GM23248 (cell line): ENCODE measurements around the gene PKHD1. TPM values are rescaled to one million over a fixed set of nuclear protein-coding genes. Genes with fewer than 3 reads are reported as not detected.

ENCODE experiments used
- DNase-seq: peaks from one replicate; pipeline ENCODE4 v3.0.0-alpha.2; 2015
- H2AFZ ChIP-seq: fragments of 200-600 bp; sonication (generic); 2 replicates; pipeline ENCODE4 v1.6.1; 2016; ENCODE audit warnings: antibody characterized with exemption
- H3F3A ChIP-seq: fragments of 200-600 bp; sonication (generic); 2 replicates; pipeline ENCODE4 v1.6.1; 2016; ENCODE audit warnings: mild to moderate bottlenecking, antibody characterized with exemption, mixed run types; ENCODE audit not compliant: insufficient read depth
- H3K27ac ChIP-seq: fragments of 200-600 bp; sonication (generic); 2 replicates; pipeline ENCODE4 v1.5.1; 2016; ENCODE audit warnings: mild to moderate bottlenecking
- H3K27me3 ChIP-seq: fragments of 200-600 bp; sonication (generic); replicated peaks from 2 replicates; pipeline ENCODE4 v1.6.1; 2016; ENCODE audit warnings: mild to moderate bottlenecking; ENCODE audit not compliant: insufficient read depth
- H3K36me3 ChIP-seq: fragments of 200-600 bp; sonication (generic); 2 replicates; pipeline ENCODE4 v1.6.1; 2016; ENCODE audit warnings: low read depth, mild to moderate bottlenecking
- H3K4me1 ChIP-seq: fragments of 200-600 bp; sonication (generic); 2 replicates; pipeline ENCODE4 v1.6.1; 2016; ENCODE audit warnings: mild to moderate bottlenecking; ENCODE audit not compliant: insufficient read depth
- H3K4me2 ChIP-seq: fragments of 200-600 bp; sonication (generic); one replicate; pipeline ENCODE4 v1.6.1; 2016; ENCODE audit warnings: mild to moderate bottlenecking; ENCODE audit not compliant: unreplicated experiment
- H3K4me3 ChIP-seq: fragments of 200-600 bp; sonication (generic); 2 replicates; pipeline ENCODE4 v1.5.1; 2016; ENCODE audit warnings: mild to moderate bottlenecking
- H3K79me2 ChIP-seq: fragments of 200-600 bp; sonication (generic); 2 replicates; pipeline ENCODE4 v1.6.1; 2016; ENCODE audit warnings: mild to moderate bottlenecking; ENCODE audit not compliant: insufficient read depth
- H3K9ac ChIP-seq: fragments of 200-600 bp; sonication (generic); 2 replicates; pipeline ENCODE4 v1.6.1; 2016; ENCODE audit warnings: mild to moderate bottlenecking
- H3K9me2 ChIP-seq: fragments of 200-600 bp; sonication (generic); 2 replicates; pipeline ENCODE4 v1.6.1; 2016; ENCODE audit warnings: mixed run types, mild to moderate bottlenecking, moderate library complexity; ENCODE audit not compliant: insufficient read depth
- H3K9me3 ChIP-seq: fragments of 200-600 bp; sonication (generic); one replicate; pipeline ENCODE4 v1.6.1; 2017; ENCODE audit warnings: low read depth
- H4K20me1 ChIP-seq: fragments of 200-600 bp; sonication (generic); 2 replicates; pipeline ENCODE4 v1.6.0; 2016; ENCODE audit not compliant: insufficient read depth
- EZH2 ChIP-seq: fragments of 200-600 bp; sonication (generic); IDR thresholded peaks from 2 replicates; pipeline ENCODE4 v1.6.1; 2018; ENCODE audit warnings: antibody characterized with exemption, mild to moderate bottlenecking; ENCODE audit not compliant: insufficient read depth, poor library complexity, severe bottlenecking
- EZH2phosphoT487 ChIP-seq: fragments of 200-600 bp; sonication (generic); IDR thresholded peaks from 2 replicates; pipeline ENCODE4 v1.6.1; 2018; ENCODE audit warnings: antibody characterized with exemption, moderate library complexity, mild to moderate bottlenecking, low read depth; ENCODE audit not compliant: insufficient read depth
- WGBS, 2 experiments: methylation state at CpG; one replicate each; pipeline ENCODE4 v1.1.6; 2015 to 2017; ENCODE audit warnings: low lambda C conversion rate in 2 of 2, low coverage in 1 of 2; ENCODE audit errors: missing lambda C conversion rate in 2 of 2; 5-methylcytosine and 5-hydroxymethylcytosine counted together
- in situ Hi-C: fragments of 300-500 bp; cut with MboI; formaldehyde crosslinking; loops from 2 replicates; pipeline ENCODE4 v1.15.0; 2020
- polyA plus RNA-seq: library from polyadenylated mRNA; unstranded; fragments of >200 nt; fragmentation: Nextera tagmentation; extraction: Ambion mirVana; gene quantifications from 2 replicates; pipeline ENCODE4 v1.2.1, GENCODE V29; 2016
- total RNA-seq: library from RNA; depleted of rRNA; stranded (reverse); fragments of >200 nt; shearing (Covaris generic); gene quantifications from 2 replicates; pipeline ENCODE4 v1.2.3, GENCODE V29; 2014

PKHD1 gene
- total and polyA plus RNA-seq, 2 experiments from 2014 or later = not detected

- TF ChIP-seq EZH2phosphoT487 = no peak
- peaks cover 2% of the 10 kb centered on the region; the same call in 1 of the 2 replicates for H3K27me3 ChIP-seq
- no peak overlapping the region for H3K9ac ChIP-seq
- H3K79me2 ChIP-seq = no peaks in the 10 kb centered on the region
- no peak overlapping the region for H3K4me3 ChIP-seq
- WGBS, 2 experiments = 43 to 44% methylated on average over 4 of the region's 4 CpGs
- DNase-seq = no peak
- no peak overlapping the region for H2AFZ ChIP-seq
- H3K9me2 ChIP-seq = no peaks in the 10 kb centered on the region
- H3K9me3 ChIP-seq = no peaks in the 10 kb centered on the region
- in situ Hi-C loops = no loop called here
- no peaks in the 10 kb centered on the region for H3F3A ChIP-seq
- H3K4me1 ChIP-seq = no peaks in the 10 kb centered on the region
- H4K20me1 ChIP-seq = no peaks in the 10 kb centered on the region
- no peaks in the 10 kb centered on the region for H3K36me3 ChIP-seq
- H3K27ac ChIP-seq = no peak overlapping the region
- H3K4me2 ChIP-seq = no peak overlapping the region
These were observed 40.5 kb upstream of the PKHD1 start for GRCh38 chr6:52127957-52128356.

GRCh38 chr6:52126231-52126630 is 38.8 kb upstream of the PKHD1 start:
- no peak overlapping the region for H3K4me2 ChIP-seq
- no peaks in the 10 kb centered on the region for H3K9me3 ChIP-seq
- no peak overlapping the region for H3K4me3 ChIP-seq
- in situ Hi-C loops = no loop called here
- TF ChIP-seq EZH2 (no peak), EZH2phosphoT487 (no peak)
- H4K20me1 ChIP-seq = no peaks in the 10 kb centered on the region
- H3F3A ChIP-seq = no peaks in the 10 kb centered on the region
- H3K27me3 ChIP-seq = peaks cover under 1% of the 10 kb centered on the region; the same call in 1 of the 2 replicates
- H2AFZ ChIP-seq = no peak overlapping the region
- H3K9ac ChIP-seq = no peak overlapping the region
- H3K9me2 ChIP-seq = no peaks in the 10 kb centered on the region
- H3K79me2 ChIP-seq = no peaks in the 10 kb centered on the region
- no peak for DNase-seq
- H3K27ac ChIP-seq = no peak overlapping the region
- H3K36me3 ChIP-seq = no peaks in the 10 kb centered on the region
- H3K4me1 ChIP-seq = no peaks in the 10 kb centered on the region

DNA sequence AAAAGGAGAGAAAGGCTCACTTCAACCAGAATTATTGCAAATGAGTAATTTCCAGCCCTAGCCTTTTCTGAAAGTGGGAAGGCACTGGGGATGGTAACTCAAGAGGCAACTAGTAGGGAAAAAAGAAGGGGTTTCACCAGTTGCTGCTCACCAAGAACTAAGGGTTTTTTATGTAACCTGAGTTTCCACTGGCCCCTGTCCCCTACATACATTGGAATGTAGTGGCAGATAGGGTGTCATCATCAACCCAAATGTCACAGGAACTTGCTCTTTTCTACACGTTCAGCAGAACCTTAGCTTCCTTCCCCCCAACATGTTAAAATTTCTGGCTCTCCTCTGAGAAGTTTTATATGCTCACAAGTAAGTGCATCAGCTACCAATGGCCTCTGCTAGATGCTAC is 38.2 kb upstream of the PKHD1 start:
- Histone ChIP-seq H3K27ac (no peak overlapping the region), H3K36me3 (no peaks in the 10 kb centered on the region), H4K20me1 (no peaks in the 10 kb centered on the region), H3K79me2 (no peaks in the 10 kb centered on the region), H3K9me2 (no peaks in the 10 kb centered on the region), H3F3A (no peaks in the 10 kb centered on the region), H3K9me3 (no peaks in the 10 kb centered on the region), H3K4me1 (no peaks in the 10 kb centered on the region), H3K9ac (no peak overlapping the region), H2AFZ (no peak overlapping the region), H3K27me3 (no peaks in the 10 kb centered on the region; the same call in 1 of the 2 replicates), H3K4me3 (no peak overlapping the region), H3K4me2 (no peak overlapping the region)
- 7 to 17% methylated on average over 1 of the region's 1 CpG for WGBS, 2 experiments
- TF ChIP-seq EZH2phosphoT487 = no peak
- TF ChIP-seq EZH2 = no peak
- no peak for DNase-seq
- in situ Hi-C loops = no loop called here

DNA sequence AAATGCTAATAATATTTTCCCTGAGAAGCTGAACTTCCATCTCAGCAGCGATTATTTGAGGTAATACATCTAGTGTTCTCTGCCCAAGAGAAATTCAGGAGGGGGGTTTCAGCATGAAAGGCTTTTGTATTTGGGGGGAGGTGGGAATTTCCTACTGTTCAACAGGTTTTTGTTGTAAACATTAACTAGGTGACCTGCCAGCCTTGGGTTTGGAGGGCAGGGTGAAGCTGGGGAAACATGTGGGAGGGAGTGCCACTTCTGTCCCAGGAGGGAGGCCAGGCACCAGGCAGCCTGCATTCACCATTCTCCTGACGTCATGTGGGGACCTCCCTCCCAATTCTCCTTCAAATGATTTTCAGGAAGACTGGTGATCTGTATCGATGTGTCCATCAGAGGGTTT is 37.7 kb upstream of the PKHD1 start:
- Histone ChIP-seq H3K79me2 (no peaks in the 10 kb centered on the region), H3K9ac (no peak overlapping the region), H3K4me3 (no peak overlapping the region), H2AFZ (no peak overlapping the region), H3K9me2 (no peaks in the 10 kb centered on the region), H3K4me1 (no peaks in the 10 kb centered on the region), H3K27me3 (no peaks in the 10 kb centered on the region; the same call in 1 of the 2 replicates), H3K4me2 (no peak overlapping the region), H3K9me3 (no peaks in the 10 kb centered on the region), H3F3A (no peaks in the 10 kb centered on the region), H4K20me1 (no peaks in the 10 kb centered on the region), H3K36me3 (no peaks in the 10 kb centered on the region), H3K27ac (no peak overlapping the region)
- WGBS, 2 experiments = 17 to 22% methylated on average over 3 of the region's 3 CpGs
- TF ChIP-seq EZH2 = no peak
- no peak for TF ChIP-seq EZH2phosphoT487
- in situ Hi-C loops = no loop called here
- DNase-seq = no peak
